Adrenal gland (tissue), 5 donors: ENCODE measurements around the gene PDGFC.

Source experiments
- CTCF ChIP-seq, 6 experiments: fragments of 450-650 bp in 4 of 6; fragments of 200-600 bp in 2 of 6; sonication (generic) in 1 of 6; IDR thresholded peaks; 1 replicate in 5 of 6; 2 replicates in 1 of 6; pipeline versions ENCODE4 v1.5.1 to v1.8.0; 2016 to 2021; ENCODE audit warnings: antibody characterized with exemption in 6 of 6, mild to moderate bottlenecking in 2 of 6, moderate library complexity in 1 of 6
- POLR2A ChIP-seq, 2 donors: fragments of 450-650 bp; IDR thresholded peaks; one replicate each; pipeline ENCODE4 v1.6.1; 2017; ENCODE audit warnings: antibody characterized with exemption in 2 of 2, mild to moderate bottlenecking in 2 of 2, moderate library complexity in 1 of 2
- donor health status: DM: no; HTN: no; CAD: no.

GRCh38 chr4:156975686-156976085 lies 4.1 kb upstream of the PDGFC start:
- TF ChIP-seq CTCF (IDR thresholded peaks at IDR 0.05) (no peak), POLR2A (IDR thresholded peaks at IDR 0.05) (no peak)
